H1 (cell line): ENCODE results near the gene GALNT7. TPM values are rescaled to one million over a fixed set of nuclear protein-coding genes. Genes with fewer than 3 reads are reported as not detected.

Source experiments
- CTCF ChIA-PET: fragments of 300-600 bp; sonication (Branson Sonifier 250); formaldehyde crosslinking; loops from one replicate; lab custom pipeline; 2021; ENCODE audit not compliant: partially characterized antibody; lab: Charles Lee
- POLR2A ChIA-PET: fragments of 300-600 bp; sonication (Branson Sonifier 250); formaldehyde crosslinking; loops from one replicate; lab custom pipeline; 2021; ENCODE audit warnings: inconsistent platforms; ENCODE audit not compliant: partially characterized antibody; lab: Charles Lee
- DNase-seq, 2 experiments: peaks; one replicate each; pipeline versions ENCODE4 v3.0.0 to v3.0.0-alpha.2; 2010 to 2022; ENCODE audit warnings: low spot score in 2 of 2, low read depth in 1 of 2, mixed read lengths in 1 of 2
- FAIRE-seq: peaks from 2 replicates; lab custom pipeline; 2011; peaks lifted over from hg19 to GRCh38; lab: Jason Lieb, UNC
- H2AFZ ChIP-seq: 2 replicates; pipeline ENCODE4 v1.8.1; 2012; ENCODE audit warnings: low read length, inconsistent platforms
- H2AK5ac ChIP-seq: 2 replicates; pipeline ENCODE4 v1.6.1; 2013; ENCODE audit warnings: low read depth, low read length
- H2BK120ac ChIP-seq: replicated peaks from 2 replicates; pipeline ENCODE3; 2013; ENCODE audit warnings: low read depth, low read length, inconsistent platforms
- H2BK12ac ChIP-seq: 2 replicates; pipeline ENCODE4 v1.6.1; 2013; ENCODE audit warnings: low read depth, low read length
- H2BK15ac ChIP-seq: 2 replicates; pipeline ENCODE4 v1.6.1; 2013; ENCODE audit warnings: low read length
- H2BK20ac ChIP-seq: 2 replicates; pipeline ENCODE4 v1.6.1; 2013; ENCODE audit warnings: low read length
- H2BK5ac ChIP-seq: 2 replicates; pipeline ENCODE4 v1.6.1; 2013; ENCODE audit warnings: low read depth, low read length
- H3K14ac ChIP-seq: 2 replicates; pipeline ENCODE4 v1.6.1; 2013; ENCODE audit warnings: inconsistent platforms; ENCODE audit not compliant: insufficient read length
- H3K18ac ChIP-seq: 2 replicates; pipeline ENCODE4 v1.6.1; 2013; ENCODE audit warnings: low read length; ENCODE audit errors: extremely low read depth
- H3K23ac ChIP-seq: 2 replicates; pipeline ENCODE4 v1.6.1; 2013; ENCODE audit warnings: inconsistent platforms; ENCODE audit not compliant: insufficient read length
- H3K23me2 ChIP-seq: 2 replicates; pipeline ENCODE4 v1.6.1; 2013; ENCODE audit warnings: low read depth, low read length
- H3K27ac ChIP-seq: 2 replicates; pipeline ENCODE4 v1.6.1; 2011; ENCODE audit warnings: low read depth, low read length, inconsistent platforms
- H3K27me3 ChIP-seq, 4 experiments: replicated peaks in 1 of 4; 1 replicate in 1 of 4; 2 replicates in 3 of 4; pipeline versions ENCODE4 v1.6.1 to v1.8.1; 2011 to 2013; ENCODE audit warnings: low read length in 3 of 4, mild to moderate bottlenecking in 3 of 4, inconsistent platforms in 2 of 4, mixed read lengths in 2 of 4, moderate library complexity in 1 of 4; ENCODE audit not compliant: control insufficient read depth in 3 of 4, insufficient read depth in 3 of 4; ENCODE audit errors: extremely low read depth in 1 of 4
- H3K36me3 ChIP-seq, 4 experiments: 2 replicates each; pipeline versions ENCODE4 v1.6.1 to v1.8.1; 2011 to 2013; ENCODE audit warnings: mild to moderate bottlenecking in 4 of 4, low read length in 3 of 4, moderate library complexity in 2 of 4, control low read depth in 1 of 4, inconsistent platforms in 1 of 4; ENCODE audit not compliant: insufficient read depth in 4 of 4, control insufficient read depth in 2 of 4
- H3K4ac ChIP-seq: replicated peaks from 2 replicates; pipeline ENCODE3; 2013; ENCODE audit warnings: low read length, low read depth, mixed read lengths, inconsistent platforms; ENCODE audit not compliant: insufficient read length
- H3K4me1 ChIP-seq, 4 experiments: replicated peaks in 1 of 4; 1 replicate in 1 of 4; 2 replicates in 3 of 4; pipeline versions ENCODE4 v1.6.1 to v1.8.1; 2011 to 2013; ENCODE audit warnings: low read length in 3 of 4, inconsistent platforms in 2 of 4, mixed read lengths in 1 of 4; ENCODE audit not compliant: insufficient read depth in 4 of 4, control insufficient read depth in 3 of 4
- H3K4me2 ChIP-seq, 2 experiments: 2 replicates each; pipeline versions ENCODE4 v1.6.1 to v1.8.1; 2011 to 2013; ENCODE audit warnings: low read depth in 2 of 2, low read length in 2 of 2, control low read depth in 1 of 2, inconsistent platforms in 1 of 2, mild to moderate bottlenecking in 1 of 2; ENCODE audit not compliant: insufficient read depth in 1 of 2
- H3K4me3 ChIP-seq, 4 experiments: fragments of 200-600, 300-600 bp in 1 of 4; sonication (generic), shearing (Covaris generic), sonication (Bioruptor Twin) in 1 of 4; 2 replicates each; pipeline versions ENCODE4 v1.5.1 to v1.8.1; 2011 to 2016; ENCODE audit warnings: low read length in 4 of 4, low read depth in 3 of 4, control low read depth in 2 of 4, inconsistent platforms in 2 of 4, mild to moderate bottlenecking in 2 of 4, mixed read lengths in 1 of 4, moderate library complexity in 1 of 4; ENCODE audit not compliant: insufficient read depth in 2 of 4; ENCODE audit errors: extremely low read depth in 1 of 4
- H3K56ac ChIP-seq: replicated peaks from 2 replicates; pipeline ENCODE3; 2013; ENCODE audit warnings: low read depth, mild to moderate bottlenecking, mixed read lengths, low read length, inconsistent platforms; ENCODE audit not compliant: insufficient read length
- H3K79me1 ChIP-seq: 2 replicates; pipeline ENCODE4 v1.6.1; 2013; ENCODE audit warnings: low read depth, low read length, control low read depth
- H3K79me2 ChIP-seq, 2 experiments: 2 replicates each; pipeline versions ENCODE4 v1.6.1 to v1.8.1; 2012 to 2013; ENCODE audit warnings: low read length in 2 of 2, mild to moderate bottlenecking in 2 of 2, inconsistent platforms in 1 of 2; ENCODE audit not compliant: insufficient read depth in 2 of 2, control insufficient read depth in 1 of 2
- H3K9ac ChIP-seq, 4 experiments: replicated peaks in 1 of 4; 1 replicate in 1 of 4; 2 replicates in 3 of 4; pipeline versions ENCODE4 v1.6.1 to v1.8.1; 2011 to 2013; ENCODE audit warnings: low read depth in 3 of 4, low read length in 3 of 4, control low read depth in 2 of 4, mild to moderate bottlenecking in 2 of 4, moderate library complexity in 2 of 4, inconsistent platforms in 1 of 4; ENCODE audit errors: extremely low read depth in 1 of 4
- H3K9me3 ChIP-seq, 2 experiments: 2 replicates each; pipeline versions ENCODE4 v1.6.1 to v1.8.1; 2012 to 2013; ENCODE audit warnings: mild to moderate bottlenecking in 2 of 2, moderate library complexity in 2 of 2, control low read depth in 1 of 2, inconsistent platforms in 1 of 2, low read depth in 1 of 2, low read length in 1 of 2, mixed read lengths in 1 of 2; ENCODE audit not compliant: insufficient read depth in 2 of 2
- H4K20me1 ChIP-seq, 2 experiments: replicated peaks in 1 of 2; 2 replicates each; pipeline versions ENCODE3 to v1.8.1; 2011 to 2013; ENCODE audit warnings: inconsistent platforms in 2 of 2, low read length in 2 of 2, mild to moderate bottlenecking in 1 of 2; ENCODE audit not compliant: insufficient read depth in 2 of 2, control insufficient read depth in 1 of 2
- H4K5ac ChIP-seq: 2 replicates; pipeline ENCODE4 v1.6.1; 2013; ENCODE audit warnings: low read length, low read depth, mixed read lengths, inconsistent platforms; ENCODE audit not compliant: insufficient read length
- H4K8ac ChIP-seq: 2 replicates; pipeline ENCODE4 v1.8.0; 2013; ENCODE audit warnings: mild to moderate bottlenecking, moderate library complexity, low read length, inconsistent platforms; ENCODE audit not compliant: insufficient read depth; ENCODE audit errors: extremely low read depth
- H4K91ac ChIP-seq: replicated peaks from 2 replicates; pipeline ENCODE3; 2013; ENCODE audit warnings: low read length, mixed read lengths, inconsistent platforms; ENCODE audit not compliant: insufficient read length
- BRCA1 ChIP-seq: IDR thresholded peaks from 2 replicates; pipeline ENCODE4 v1.6.1; 2012; ENCODE audit warnings: low read depth, low read length, improper control_type of control experiment
- CBX5 ChIP-seq: fragments of 300-800, 300-1000 bp; sonication (generic); IDR thresholded peaks from 2 replicates; pipeline ENCODE4 v1.7.1; 2016; ENCODE audit warnings: antibody characterized with exemption, low read length, low read depth
- CREB1 ChIP-seq: IDR thresholded peaks from 2 replicates; pipeline ENCODE4 v1.6.1; 2012; ENCODE audit warnings: inconsistent platforms
- E2F6 ChIP-seq: IDR thresholded peaks from 2 replicates; pipeline ENCODE4 v1.6.1; 2012; ENCODE audit warnings: inconsistent platforms
- HDAC6 ChIP-seq: IDR thresholded peaks from one replicate; pipeline ENCODE4 v1.7.1; 2012; ENCODE audit warnings: low read depth, mild to moderate bottlenecking, inconsistent platforms, low read length, moderate library complexity
- NRF1 ChIP-seq: IDR thresholded peaks from 2 replicates; pipeline ENCODE4 v1.6.1; 2011; ENCODE audit warnings: mild to moderate bottlenecking, low read depth, low read length, improper control_type of control experiment
- POLR2AphosphoS5 ChIP-seq: IDR thresholded peaks from 2 replicates; pipeline ENCODE4 v1.6.1; 2011; ENCODE audit warnings: low read depth, low read length
- RNF2 ChIP-seq: fragments of 200-900, 300-1000 bp; sonication (generic); IDR thresholded peaks from 2 replicates; pipeline ENCODE4 v1.7.1; 2016; ENCODE audit warnings: borderline replicate concordance, low read depth, mild to moderate bottlenecking, antibody characterized with exemption, low read length; ENCODE audit not compliant: poor library complexity, severe bottlenecking; ENCODE audit errors: missing control alignments
- RXRA ChIP-seq: IDR thresholded peaks from 2 replicates; pipeline ENCODE4 v1.6.1; 2011; ENCODE audit warnings: low read depth, mild to moderate bottlenecking, low read length, moderate library complexity; ENCODE audit not compliant: insufficient read depth
- SP1 ChIP-seq: IDR thresholded peaks from 2 replicates; pipeline ENCODE4 v1.6.1; 2011; ENCODE audit warnings: low read depth, low read length
- SRF ChIP-seq: IDR thresholded peaks from 2 replicates; pipeline ENCODE4 v1.6.1; 2011; ENCODE audit warnings: mild to moderate bottlenecking, low read depth, low read length, moderate library complexity
- USF2 ChIP-seq: IDR thresholded peaks from 2 replicates; pipeline ENCODE4 v1.6.1; 2011; ENCODE audit warnings: low read length, improper control_type of control experiment
- ZNF274 ChIP-seq: IDR thresholded peaks from 2 replicates; pipeline ENCODE4 v1.7.0; 2012; ENCODE audit warnings: low read length, borderline replicate concordance; ENCODE audit errors: extremely low read depth
- WGBS, 2 experiments: shearing (Covaris generic) in 1 of 2; methylation state at CpG; one replicate each; pipeline versions ENCODE4 v1.1.6 to v1.1.7; 2013 to 2015; ENCODE audit warnings: low lambda C conversion rate in 2 of 2, mixed read lengths in 2 of 2, inconsistent platforms in 1 of 2, low coverage in 1 of 2, missing lambda C conversion rate in 1 of 2; ENCODE audit not compliant: insufficient replicate concordance in 2 of 2, insufficient coverage in 1 of 2, insufficient read length in 1 of 2; ENCODE audit errors: extremely low coverage in 1 of 2, missing lambda C conversion rate in 1 of 2; 5-methylcytosine and 5-hydroxymethylcytosine counted together
- polyA plus RNA-seq, 7 experiments: library from polyadenylated mRNA; depleted of rRNA in 3 of 7; stranded (reverse) in 5 of 7; unstranded in 2 of 7; fragments of >200 nt in 5 of 7; fragments of 200-250 nt in 2 of 7; gene quantifications; 1 replicate in 5 of 7; 2 replicates in 1 of 7; 4 replicates in 1 of 7; pipeline versions ENCODE4 v1.2.1 to v1.2.3, GENCODE V29; 2011 to 2013; ENCODE audit warnings: missing spikeins in 2 of 7, mixed read lengths in 2 of 7
- total RNA-seq: library from RNA; stranded (reverse); fragmentation: NEBNext Ultra II Directional; extraction: Animal tissue kit (Norgen Biotek cat#: 25700); gene quantifications from 2 replicates; pipeline ENCODE4 v1.2.1, GENCODE V29; 2021

Gene GALNT7
- total and polyA plus RNA-seq, 2 of the 8 experiments (the other 6 are each of a cell fraction or from before 2014, with no cell fraction given): 22.4 to 85.5 TPM

- Histone ChIP-seq H3K27me3 (no peaks in the 10 kb centered on the region), H3K79me1 (no peaks in the 10 kb centered on the region), H2AK5ac (no peak overlapping the region), H2BK15ac (no peak overlapping the region), H3K9me3 (no peaks in the 10 kb centered on the region), H2BK5ac (no peak overlapping the region), H3K36me3 (peaks cover 0 to 49% (median 9%) of the 10 kb centered on the region in 4 experiments; a peak in 4 of 8 replicates), H3K79me2 (no peaks in the 10 kb centered on the region), H3K18ac (no peak overlapping the region), H2BK120ac (no peak overlapping the region), H3K56ac (no peak overlapping the region), H2BK12ac (no peak overlapping the region), H3K27ac (no peak overlapping the region), H4K8ac (no peak overlapping the region), H4K91ac (no peak overlapping the region), H3K4me2 (no peak overlapping the region), H3K9ac (no peak overlapping the region), H4K5ac (no peak overlapping the region), H3K14ac (no peak overlapping the region), H3K4ac (no peak overlapping the region), H2AFZ (no peak overlapping the region), H3K4me1 (peaks cover 0 to 4% (median 3%) of the 10 kb centered on the region in 4 experiments; a peak in 4 of 7 replicates), H4K20me1 (no peaks in the 10 kb centered on the region), H2BK20ac (no peak overlapping the region), H3K23me2 (no peaks in the 10 kb centered on the region), H3K23ac (no peak overlapping the region), H3K4me3 (no peak overlapping the region)
- FAIRE-seq: no peak
- 85% methylated on average over 2 of the region's 2 CpGs; no CpG with 5 or more reads in 1 of the 2 experiments for WGBS, 2 experiments
- CTCF ChIA-PET: interaction anchor here (0.7 to 4.9 kb wide), 17 partner anchors 9 to 306 kb away, joined by 3 to 38 read pairs (median 4); no protein-coding TSS in a partner anchor
- no peak for DNase-seq
- POLR2A ChIA-PET: interaction anchor here (11.3 kb wide), 1 partner anchor 15 kb away, joined by 91 read pairs; the partner anchor contains the start of gene HMGB2
- TF ChIP-seq BRCA1 (no peak), E2F6 (no peak), ZNF274 (no peak), SRF (no peak), HDAC6 (no peak), RXRA (no peak), CBX5 (no peak), CREB1 (no peak), USF2 (no peak), SP1 (no peak), NRF1 (no peak), RNF2 (no peak), POLR2AphosphoS5 (no peak)
Observed at GRCh38 chr4:173319696-173320095, 151.1 kb downstream of the GALNT7 start.
